WTC11 (cell line): ENCODE data around the gene FZD10.

ENCODE experiments used
- ATF1 ChIP-seq: sonication (generic); formaldehyde crosslinking; IDR thresholded peaks from 2 replicates; pipeline ENCODE4 v1.8.1; 2023; ENCODE audit warnings: mild to moderate bottlenecking, moderate library complexity, missing genetic modification reagents
- ATF3 ChIP-seq: sonication (generic); formaldehyde crosslinking; conservative IDR thresholded peaks from 2 replicates; pipeline ENCODE4 v1.8.1; 2022; ENCODE audit warnings: mild to moderate bottlenecking, missing genetic modification reagents
- CREB1 ChIP-seq: sonication (generic); formaldehyde crosslinking; IDR thresholded peaks from 2 replicates; pipeline ENCODE4 v1.8.0; 2023; ENCODE audit warnings: mild to moderate bottlenecking, missing genetic modification reagents
- CREM ChIP-seq: sonication (generic); formaldehyde crosslinking; IDR thresholded peaks from 2 replicates; pipeline ENCODE4 v1.8.1; 2022; ENCODE audit warnings: mild to moderate bottlenecking, missing genetic modification reagents, moderate library complexity
- CTCF ChIP-seq: fragments of 200-600 bp; IDR thresholded peaks from 2 replicates; pipeline ENCODE4 v1.8.0; 2022; ENCODE audit warnings: antibody characterized with exemption
- ESRRA ChIP-seq: sonication (generic); formaldehyde crosslinking; IDR thresholded peaks from 2 replicates; pipeline ENCODE4 v1.8.1; 2022; ENCODE audit warnings: mild to moderate bottlenecking, missing genetic modification reagents, borderline replicate concordance
- ETV6 ChIP-seq: sonication (generic); formaldehyde crosslinking; IDR thresholded peaks from 2 replicates; pipeline ENCODE4 v1.8.1; 2022; ENCODE audit warnings: mild to moderate bottlenecking, missing genetic modification reagents
- FOXJ3 ChIP-seq: sonication (generic); formaldehyde crosslinking; IDR thresholded peaks from 2 replicates; pipeline ENCODE4 v1.9.0; 2021; ENCODE audit warnings: missing genetic modification reagents, mild to moderate bottlenecking, borderline replicate concordance
- JUN ChIP-seq: sonication (generic); formaldehyde crosslinking; IDR thresholded peaks from 2 replicates; pipeline ENCODE4 v1.8.0; 2023; ENCODE audit warnings: mild to moderate bottlenecking, missing genetic modification reagents
- NR1H2 ChIP-seq: sonication (generic); formaldehyde crosslinking; IDR thresholded peaks from 2 replicates; pipeline ENCODE4 v1.9.0; 2021; ENCODE audit warnings: mild to moderate bottlenecking, moderate library complexity, missing genetic modification reagents
- NR3C1 ChIP-seq: sonication (generic); formaldehyde crosslinking; conservative IDR thresholded peaks from 2 replicates; pipeline ENCODE4 v1.8.1; 2023; ENCODE audit warnings: low read depth, mild to moderate bottlenecking, missing genetic modification reagents
- STAT6 ChIP-seq: sonication (generic); formaldehyde crosslinking; conservative IDR thresholded peaks from 2 replicates; pipeline ENCODE4 v1.8.1; 2023; ENCODE audit warnings: mild to moderate bottlenecking, low read depth, missing genetic modification reagents, moderate library complexity
- USF2 ChIP-seq: sonication (generic); formaldehyde crosslinking; IDR thresholded peaks from 2 replicates; pipeline ENCODE4 v1.8.1; 2023; ENCODE audit warnings: mild to moderate bottlenecking, missing genetic modification reagents, moderate library complexity

- no peak for TF ChIP-seq CTCF
- TF ChIP-seq ATF1, result no peak
- TF ChIP-seq ATF3 (CRISPR knock-in tag), result no peak
- TF ChIP-seq NR1H2 (CRISPR knock-in tag), result no peak
- no peak for TF ChIP-seq STAT6 (CRISPR knock-in tag)
- TF ChIP-seq CREB1 (CRISPR knock-in tag), result no peak
- TF ChIP-seq JUN (CRISPR knock-in tag), result no peak
- no peak for TF ChIP-seq FOXJ3 (CRISPR knock-in tag)
- no peak for TF ChIP-seq ESRRA (CRISPR knock-in tag)
- TF ChIP-seq CREM, result no peak
- TF ChIP-seq NR3C1 (CRISPR knock-in tag), result no peak
- TF ChIP-seq USF2 (CRISPR knock-in tag), result no peak
- TF ChIP-seq ETV6 (CRISPR knock-in tag), result no peak
Measured at GRCh38 chr12:130117233-130117632, 45.0 kb upstream of the FZD10 start.
